Type B pancreatic cell (in vitro differentiated cells): Measurements from ENCODE around the gene CCDC73. TPM values are rescaled to one million over a fixed set of nuclear protein-coding genes. Genes with fewer than 3 reads are reported as not detected.
"Not testable (repeated sequence)": the region's sequence is repeated elsewhere in the genome, so short reads cannot be mapped to it uniquely, and the experiment has no call there.

Experiments used
- DNase-seq: peaks from one replicate; pipeline ENCODE4 v3.0.0; 2021; ENCODE audit warnings: mixed read lengths; ENCODE audit not compliant: unreplicated experiment; ENCODE audit errors: extremely low spot score
- H3K27ac Mint-ChIP-seq: 2 replicates; pipeline ENCODE4 v1.8.0; 2021; ENCODE audit warnings: mild to moderate bottlenecking, mixed read lengths
- H3K27me3 Mint-ChIP-seq: 2 replicates; pipeline ENCODE4 v1.8.0; 2021; ENCODE audit warnings: mixed read lengths
- H3K36me3 Mint-ChIP-seq: 2 replicates; pipeline ENCODE4 v1.8.0; 2021; ENCODE audit warnings: mixed read lengths
- H3K4me1 Mint-ChIP-seq: one replicate; pipeline ENCODE4 v1.8.0; 2021; ENCODE audit warnings: mixed read lengths; ENCODE audit not compliant: unreplicated experiment
- H3K4me3 Mint-ChIP-seq: 2 replicates; pipeline ENCODE4 v1.8.0; 2021; ENCODE audit warnings: mild to moderate bottlenecking, mixed read lengths
- H3K9me3 Mint-ChIP-seq: 2 replicates; pipeline ENCODE4 v1.8.0; 2021; ENCODE audit warnings: mixed read lengths
- CTCF ChIP-seq: fragments of 200-600 bp; sonication (generic); conservative IDR thresholded peaks from 2 replicates; pipeline ENCODE4 v1.5.0; 2021; ENCODE audit warnings: antibody characterized with exemption, mild to moderate bottlenecking
- total RNA-seq: library from RNA; stranded (reverse); gene quantifications from 2 replicates; pipeline ENCODE4 v1.2.1, GENCODE V29; 2021; ENCODE audit warnings: low replicate concordance

CCDC73 gene
- total RNA-seq, 1 donor from 2014 or later: 0.07 TPM

DNA sequence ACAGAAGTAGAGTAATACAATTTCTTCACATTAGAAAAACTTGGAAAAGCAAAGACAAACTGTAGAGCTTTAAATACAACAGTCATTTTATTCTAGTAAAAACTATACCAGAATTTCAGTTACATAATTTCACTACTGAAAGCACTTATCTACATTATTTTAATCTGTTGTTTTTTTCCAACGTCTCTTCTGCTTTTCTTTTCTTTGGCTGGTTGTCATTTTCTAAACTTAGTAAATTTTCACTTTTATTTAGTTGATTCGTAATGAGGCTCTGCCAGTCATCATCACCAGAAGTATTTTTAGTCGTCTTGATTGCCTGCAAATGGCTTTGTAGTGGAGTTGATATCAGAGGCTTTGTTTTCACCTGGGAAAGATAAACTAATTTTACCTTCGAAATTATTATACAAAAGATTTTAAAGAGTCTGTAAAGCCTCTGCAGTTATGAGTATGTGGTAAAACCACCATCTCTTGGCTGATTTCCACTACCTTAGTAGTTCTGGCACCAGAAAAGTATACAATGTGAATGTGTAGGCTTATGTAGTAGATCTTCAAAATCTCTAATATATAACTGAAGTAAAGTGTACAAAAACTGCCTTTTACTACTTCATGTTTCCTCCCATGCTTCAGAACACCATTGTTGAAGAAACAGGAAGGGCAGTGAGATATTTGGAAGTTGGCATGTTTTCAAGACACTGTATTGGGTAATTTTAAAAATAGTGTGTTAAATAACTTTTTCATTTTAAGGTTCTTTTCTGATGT lies 191.6 kb downstream of the CCDC73 start:
- TF ChIP-seq CTCF: no peak
- H3K27ac Mint-ChIP-seq: no peak overlapping the region
- no peaks in the 10 kb centered on the region for H3K4me1 Mint-ChIP-seq
- no peak for DNase-seq
- H3K4me3 Mint-ChIP-seq: no peak overlapping the region
- H3K27me3 Mint-ChIP-seq: no peaks in the 10 kb centered on the region
- H3K36me3 Mint-ChIP-seq: peaks cover 37% of the 10 kb centered on the region
- peaks cover 5% of the 10 kb centered on the region for H3K9me3 Mint-ChIP-seq

DNA sequence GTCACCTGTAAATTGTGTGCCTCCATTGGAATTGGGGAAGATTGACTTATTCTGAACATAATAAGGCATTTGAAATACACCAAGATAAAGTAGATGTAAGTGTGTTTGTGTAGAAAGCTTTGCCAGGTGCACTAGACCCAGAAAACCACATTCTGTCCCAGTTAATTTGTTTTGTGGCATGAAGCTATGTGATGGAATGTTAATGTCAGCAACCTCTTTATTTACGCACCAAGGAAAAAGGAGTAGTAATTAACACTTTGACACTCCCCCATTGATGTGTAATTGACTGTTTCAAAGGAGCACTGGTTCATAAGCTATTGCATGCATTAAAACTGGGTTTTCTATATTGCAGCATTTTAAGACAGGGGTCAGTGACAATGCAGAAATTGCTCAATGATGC lies 196.5 kb downstream of the CCDC73 start:
- DNase-seq: no peak
- H3K27me3 Mint-ChIP-seq: no peaks in the 10 kb centered on the region
- H3K4me3 Mint-ChIP-seq: no peak overlapping the region
- H3K27ac Mint-ChIP-seq: no peak overlapping the region
- no peaks in the 10 kb centered on the region for H3K9me3 Mint-ChIP-seq
- no peak for TF ChIP-seq CTCF
- no peaks in the 10 kb centered on the region for H3K4me1 Mint-ChIP-seq
- H3K36me3 Mint-ChIP-seq: peaks cover 46% of the 10 kb centered on the region

- H3K4me3 Mint-ChIP-seq, H3K27ac Mint-ChIP-seq, H3K4me1 Mint-ChIP-seq, H3K27me3 Mint-ChIP-seq, DNase-seq, H3K9me3 Mint-ChIP-seq: not testable (repeated sequence)
- H3K36me3 Mint-ChIP-seq: peaks cover 52% of the 10 kb centered on the region
Measured at GRCh38 chr11:32596114-32596513, 198.3 kb downstream of the CCDC73 start.

DNA sequence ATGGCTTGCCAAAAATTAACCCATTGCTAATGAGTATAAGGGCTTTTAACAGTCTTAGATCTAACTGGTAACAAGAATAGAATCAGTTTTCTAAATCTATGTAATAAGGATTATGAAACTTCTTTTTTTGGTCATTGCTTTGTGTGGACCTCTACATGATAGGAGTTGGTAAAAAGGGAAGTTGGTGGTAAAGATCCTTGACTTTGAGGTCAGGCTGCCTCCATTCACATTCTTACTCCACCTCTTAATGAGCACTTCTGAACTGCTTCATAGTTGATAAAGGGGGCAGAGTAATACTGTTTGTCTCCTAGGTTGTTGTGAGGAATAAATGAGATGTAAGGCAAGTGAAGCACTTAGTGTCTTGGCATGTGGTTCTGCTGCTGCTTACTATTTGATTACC lies 200.2 kb downstream of the CCDC73 start:
- H3K4me3 Mint-ChIP-seq: no peak overlapping the region
- H3K27me3 Mint-ChIP-seq: no peaks in the 10 kb centered on the region
- no peak for TF ChIP-seq CTCF
- H3K27ac Mint-ChIP-seq: no peak overlapping the region
- DNase-seq: no peak
- peaks cover 59% of the 10 kb centered on the region for H3K36me3 Mint-ChIP-seq
- H3K9me3 Mint-ChIP-seq: no peaks in the 10 kb centered on the region
- H3K4me1 Mint-ChIP-seq: no peaks in the 10 kb centered on the region

GRCh38 chr11:32586576-32587190 lies 207.8 kb downstream of the CCDC73 start:
- DNase-seq: no peak
- Mint-ChIP-seq H3K27ac (peak overlapping the region; percentile 51), H3K4me1 (peaks cover 23% of the 10 kb centered on the region), H3K27me3 (peaks cover 2% of the 10 kb centered on the region), H3K9me3 (no peaks in the 10 kb centered on the region), H3K36me3 (peaks cover 29% of the 10 kb centered on the region), H3K4me3 (peak overlapping the region; percentile 98)
- TF ChIP-seq CTCF: peak; percentile 42

DNA sequence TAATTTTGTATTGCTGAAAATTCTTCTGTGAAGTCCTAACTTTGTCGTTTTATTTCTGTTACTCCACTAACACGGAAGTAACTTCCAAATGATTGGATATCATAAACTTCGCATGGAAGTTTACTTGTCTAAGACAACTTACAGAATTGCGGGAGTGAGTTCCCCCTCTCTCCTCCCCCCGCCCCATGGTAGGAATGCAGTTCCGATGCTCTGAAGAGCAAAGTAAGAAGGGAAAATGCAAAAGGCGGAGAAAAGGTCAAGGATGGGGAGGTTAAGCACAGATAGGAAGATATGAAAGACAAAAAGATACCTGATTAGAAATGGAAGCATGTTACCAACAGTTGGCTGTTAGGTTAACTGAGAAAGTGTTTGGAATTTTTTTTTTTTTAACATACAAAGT lies 209.5 kb downstream of the CCDC73 start:
- H3K27me3 Mint-ChIP-seq: peaks cover 2% of the 10 kb centered on the region
- H3K4me1 Mint-ChIP-seq: peaks cover 23% of the 10 kb centered on the region
- DNase-seq: no peak
- peak overlapping the region; percentile 98 for H3K27ac Mint-ChIP-seq
- no peaks in the 10 kb centered on the region for H3K9me3 Mint-ChIP-seq
- TF ChIP-seq CTCF: no peak
- H3K36me3 Mint-ChIP-seq: peaks cover 22% of the 10 kb centered on the region
- H3K4me3 Mint-ChIP-seq: peak overlapping the region; percentile 98
